ENCODE results near the gene SELENOM. TPM values are rescaled to one million over a fixed set of nuclear protein-coding genes. Genes with fewer than 3 reads are reported as not detected.

The SELENOM gene
- total RNA-seq, 1 donor from 2014 or later, result 40.9 TPM

GRCh38 chr22:31093086-31093850 lies 14.1 kb downstream of the SELENOM start:
- no peak for TF ChIP-seq CTCF (IDR thresholded peaks at IDR 0.05; ENCODE audit: partially characterized antibody, unreplicated experiment)
- H3K27ac Mint-ChIP-seq (ENCODE audit: unreplicated experiment), result no peak overlapping the region
- H3K4me1 Mint-ChIP-seq (ENCODE audit: low read depth, unreplicated experiment), result no peaks in the 10 kb centered on the region
- no peak for DNase-seq
- H3K9me3 Mint-ChIP-seq (ENCODE audit: unreplicated experiment), result peaks cover 7% of the 10 kb centered on the region
- H3K27me3 Mint-ChIP-seq (ENCODE audit: unreplicated experiment), result peaks cover 4% of the 10 kb centered on the region
- H3K36me3 Mint-ChIP-seq (ENCODE audit: unreplicated experiment), result no peaks in the 10 kb centered on the region
- no peak overlapping the region for H3K4me3 Mint-ChIP-seq (ENCODE audit: unreplicated experiment)

- no peak for DNase-seq
- peaks cover 7% of the 10 kb centered on the region for H3K9me3 Mint-ChIP-seq (ENCODE audit: unreplicated experiment)
- no peaks in the 10 kb centered on the region for H3K4me1 Mint-ChIP-seq (ENCODE audit: low read depth, unreplicated experiment)
- H3K27ac Mint-ChIP-seq (ENCODE audit: unreplicated experiment), result no peak overlapping the region
- no peaks in the 10 kb centered on the region for H3K36me3 Mint-ChIP-seq (ENCODE audit: unreplicated experiment)
- no peak for TF ChIP-seq CTCF (IDR thresholded peaks at IDR 0.05; ENCODE audit: partially characterized antibody, unreplicated experiment)
- H3K27me3 Mint-ChIP-seq (ENCODE audit: unreplicated experiment), result peaks cover 5% of the 10 kb centered on the region
- H3K4me3 Mint-ChIP-seq (ENCODE audit: unreplicated experiment), result no peak overlapping the region
Measured at GRCh38 chr22:31092161-31092560, 15.2 kb downstream of the SELENOM start.

- Mint-ChIP-seq H3K9me3 (ENCODE audit: unreplicated experiment) (peaks cover 4% of the 10 kb centered on the region), H3K4me3 (ENCODE audit: unreplicated experiment) (no peak overlapping the region), H3K4me1 (ENCODE audit: low read depth, unreplicated experiment) (no peaks in the 10 kb centered on the region), H3K36me3 (ENCODE audit: unreplicated experiment) (no peaks in the 10 kb centered on the region), H3K27ac (ENCODE audit: unreplicated experiment) (no peak overlapping the region), H3K27me3 (ENCODE audit: unreplicated experiment) (peaks cover 2% of the 10 kb centered on the region)
- DNase-seq, result no peak
- no peak for TF ChIP-seq CTCF (IDR thresholded peaks at IDR 0.05; ENCODE audit: partially characterized antibody, unreplicated experiment)
Measured at GRCh38 chr22:31091106-31091975, 16.0 kb downstream of the SELENOM start.

- H3K4me1 Mint-ChIP-seq (ENCODE audit: low read depth, unreplicated experiment), result no peaks in the 10 kb centered on the region
- DNase-seq, result no peak
- H3K9me3 Mint-ChIP-seq (ENCODE audit: unreplicated experiment), result peaks cover 3% of the 10 kb centered on the region
- H3K4me3 Mint-ChIP-seq (ENCODE audit: unreplicated experiment), result no peak overlapping the region
- TF ChIP-seq CTCF (IDR thresholded peaks at IDR 0.05; ENCODE audit: partially characterized antibody, unreplicated experiment), result no peak
- H3K27me3 Mint-ChIP-seq (ENCODE audit: unreplicated experiment), result peaks cover 2% of the 10 kb centered on the region
- no peak overlapping the region for H3K27ac Mint-ChIP-seq (ENCODE audit: unreplicated experiment)
- H3K36me3 Mint-ChIP-seq (ENCODE audit: unreplicated experiment), result no peaks in the 10 kb centered on the region
Measured at GRCh38 chr22:31090217-31091085, 16.9 kb downstream of the SELENOM start.

Data from glutamatergic neuron (in vitro differentiated cells).